Neural progenitor cell (in vitro differentiated cells): ENCODE data around the gene ALK. TPM values are rescaled to one million over a fixed set of nuclear protein-coding genes. Genes with fewer than 3 reads are reported as not detected.

ENCODE experiments used
- DNase-seq: peaks from one replicate; pipeline ENCODE4 v3.0.0-alpha.2; 2016; ENCODE audit warnings: low spot score
- H2AFZ ChIP-seq: fragments of 200-600 bp; sonication (generic); replicated peaks from 2 replicates; pipeline ENCODE4 v1.6.1; 2016; ENCODE audit warnings: antibody characterized with exemption
- H3F3A ChIP-seq: fragments of 200-600 bp; sonication (generic); 2 replicates; pipeline ENCODE4 v1.6.1; 2016; ENCODE audit warnings: antibody characterized with exemption, low read depth
- H3K27ac ChIP-seq: fragments of 200-600 bp; sonication (generic); 2 replicates; pipeline ENCODE4 v1.5.1; 2016; ENCODE audit warnings: mild to moderate bottlenecking
- H3K27me3 ChIP-seq: fragments of 200-600 bp; sonication (generic); 2 replicates; pipeline ENCODE4 v1.6.1; 2016; ENCODE audit warnings: mild to moderate bottlenecking, moderate library complexity
- H3K36me3 ChIP-seq: fragments of 200-600 bp; sonication (generic); 2 replicates; pipeline ENCODE4 v1.5.1; 2016
- H3K4me1 ChIP-seq: fragments of 200-600 bp; sonication (generic); 2 replicates; pipeline ENCODE4 v1.6.1; 2016; ENCODE audit warnings: mixed run types
- H3K4me2 ChIP-seq: fragments of 200-600 bp; sonication (generic); 2 replicates; pipeline ENCODE4 v1.6.1; 2016
- H3K4me3 ChIP-seq: fragments of 200-600 bp; sonication (generic); 2 replicates; pipeline ENCODE4 v1.5.1; 2016
- H3K79me2 ChIP-seq: fragments of 200-600 bp; sonication (generic); 2 replicates; pipeline ENCODE4 v1.6.1; 2016; ENCODE audit warnings: low read depth
- H3K9ac ChIP-seq: fragments of 200-600 bp; sonication (generic); 2 replicates; pipeline ENCODE4 v1.6.1; 2016
- H3K9me3 ChIP-seq: fragments of 200-600 bp; sonication (generic); 2 replicates; pipeline ENCODE4 v1.5.1; 2016; ENCODE audit warnings: low read depth
- H4K20me1 ChIP-seq: fragments of 200-600 bp; sonication (generic); 2 replicates; pipeline ENCODE4 v1.6.1; 2016; ENCODE audit warnings: low read depth
- H3K27ac Mint-ChIP-seq: 3 replicates; pipeline ENCODE4 v1.8.0; 2021; ENCODE audit warnings: mixed read lengths
- H3K27me3 Mint-ChIP-seq: 2 replicates; pipeline ENCODE4 v1.8.0; 2022; ENCODE audit warnings: low read depth, mild to moderate bottlenecking, inconsistent platforms, moderate library complexity, mixed read lengths; ENCODE audit not compliant: insufficient read depth
- H3K36me3 Mint-ChIP-seq: 3 replicates; pipeline ENCODE4 v1.8.0; 2021; ENCODE audit warnings: mixed read lengths
- H3K4me1 Mint-ChIP-seq: 3 replicates; pipeline ENCODE4 v1.8.0; 2021; ENCODE audit warnings: mixed read lengths
- H3K4me3 Mint-ChIP-seq: 3 replicates; pipeline ENCODE4 v1.8.0; 2021; ENCODE audit warnings: mild to moderate bottlenecking, moderate library complexity, mixed read lengths
- H3K9me3 Mint-ChIP-seq: 3 replicates; pipeline ENCODE4 v1.8.0; 2020; ENCODE audit warnings: mixed read lengths
- EZH2 ChIP-seq: fragments of 200-600 bp; sonication (generic); IDR thresholded peaks from 2 replicates; pipeline ENCODE4 v1.6.1; 2017; ENCODE audit warnings: antibody characterized with exemption, mild to moderate bottlenecking, moderate library complexity
- EZH2phosphoT487 ChIP-seq: fragments of 200-600 bp; sonication (generic); IDR thresholded peaks from 2 replicates; pipeline ENCODE4 v1.6.1; 2017; ENCODE audit warnings: antibody characterized with exemption
- total RNA-seq: library from RNA; depleted of rRNA; stranded (reverse); fragments of >200 nt; gene quantifications from 2 replicates; pipeline ENCODE4 v1.2.3, GENCODE V29; 2015; ENCODE audit warnings: low replicate concordance
- TF ChIP-seq, protein P1 (sequence below): fragments of 200-600 bp; sonication (generic); IDR thresholded peaks from 2 replicates; pipeline ENCODE4 v1.5.1; 2017; ENCODE audit warnings: antibody characterized with exemption, mild to moderate bottlenecking

ALK gene
- total RNA-seq, 1 donor from 2014 or later = not detected

DNA sequence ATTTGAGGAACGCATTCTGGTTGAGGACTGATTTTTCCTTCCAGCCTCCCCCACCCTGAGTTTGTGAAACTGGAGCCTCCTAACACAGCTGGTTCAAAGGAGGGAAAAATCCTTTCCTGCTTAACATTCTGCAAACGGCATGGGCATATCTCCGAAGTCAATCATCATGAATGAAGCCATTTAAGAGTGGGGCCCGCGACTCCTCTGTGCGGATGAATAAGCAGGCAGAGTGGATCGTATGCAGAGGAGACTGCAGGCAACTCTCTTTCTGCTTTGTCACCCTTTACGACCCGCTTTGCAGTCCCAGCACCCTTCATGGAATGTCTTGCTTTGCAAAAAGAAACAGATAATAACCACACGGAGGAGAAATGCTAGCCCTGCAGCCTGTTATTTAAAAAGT is 500.9 kb downstream of the ALK start:
- TF ChIP-seq, protein P1, sequence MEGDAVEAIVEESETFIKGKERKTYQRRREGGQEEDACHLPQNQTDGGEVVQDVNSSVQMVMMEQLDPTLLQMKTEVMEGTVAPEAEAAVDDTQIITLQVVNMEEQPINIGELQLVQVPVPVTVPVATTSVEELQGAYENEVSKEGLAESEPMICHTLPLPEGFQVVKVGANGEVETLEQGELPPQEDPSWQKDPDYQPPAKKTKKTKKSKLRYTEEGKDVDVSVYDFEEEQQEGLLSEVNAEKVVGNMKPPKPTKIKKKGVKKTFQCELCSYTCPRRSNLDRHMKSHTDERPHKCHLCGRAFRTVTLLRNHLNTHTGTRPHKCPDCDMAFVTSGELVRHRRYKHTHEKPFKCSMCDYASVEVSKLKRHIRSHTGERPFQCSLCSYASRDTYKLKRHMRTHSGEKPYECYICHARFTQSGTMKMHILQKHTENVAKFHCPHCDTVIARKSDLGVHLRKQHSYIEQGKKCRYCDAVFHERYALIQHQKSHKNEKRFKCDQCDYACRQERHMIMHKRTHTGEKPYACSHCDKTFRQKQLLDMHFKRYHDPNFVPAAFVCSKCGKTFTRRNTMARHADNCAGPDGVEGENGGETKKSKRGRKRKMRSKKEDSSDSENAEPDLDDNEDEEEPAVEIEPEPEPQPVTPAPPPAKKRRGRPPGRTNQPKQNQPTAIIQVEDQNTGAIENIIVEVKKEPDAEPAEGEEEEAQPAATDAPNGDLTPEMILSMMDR = no peak
- TF ChIP-seq EZH2 (no peak), EZH2phosphoT487 (no peak)
- no peak overlapping the region for H3K27ac Mint-ChIP-seq
- H3K4me3 Mint-ChIP-seq = no peak overlapping the region

DNA sequence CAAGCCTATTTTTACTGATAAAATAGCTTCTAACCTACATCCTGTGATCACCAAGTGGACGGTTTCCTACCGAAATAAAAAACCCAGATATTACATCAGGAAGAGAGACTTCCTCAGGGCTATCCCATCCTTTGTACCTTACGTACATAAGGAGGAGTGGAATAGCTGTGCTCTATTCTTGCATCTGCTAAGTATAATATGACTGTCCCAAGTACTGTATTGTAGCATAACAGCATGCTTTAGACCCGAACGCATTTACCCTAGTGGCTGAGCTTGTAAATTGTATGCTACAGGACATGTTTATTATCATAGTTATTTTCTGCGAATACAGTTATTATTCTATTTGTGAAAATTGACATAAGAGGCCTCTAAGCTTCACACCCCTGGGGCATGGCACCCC is 503.8 kb downstream of the ALK start:
- Histone ChIP-seq H3K79me2 (no peaks in the 10 kb centered on the region), H3K4me2 (no peak overlapping the region), H3K36me3 (no peaks in the 10 kb centered on the region), H3F3A (no peaks in the 10 kb centered on the region), H3K27me3 (no peaks in the 10 kb centered on the region), H3K4me3 (no peak overlapping the region), H3K9me3 (no peaks in the 10 kb centered on the region), H3K9ac (no peak overlapping the region), H2AFZ (no peak overlapping the region), H3K27ac (no peak overlapping the region), H3K4me1 (peaks cover 8% of the 10 kb centered on the region), H4K20me1 (no peaks in the 10 kb centered on the region)
- Mint-ChIP-seq H3K27ac (no peak overlapping the region), H3K4me1 (peaks cover 18% of the 10 kb centered on the region), H3K27me3 (peaks cover 5% of the 10 kb centered on the region), H3K36me3 (no peaks in the 10 kb centered on the region), H3K9me3 (no peaks in the 10 kb centered on the region), H3K4me3 (no peak overlapping the region)
- TF ChIP-seq, protein P1 = no peak
- no peak for DNase-seq

More for the DNA sequence above, 500.9 kb downstream of the ALK start:
- peaks cover 5% of the 10 kb centered on the region for H3K27me3 Mint-ChIP-seq
- H3K4me1 ChIP-seq = peaks cover 12% of the 10 kb centered on the region
- DNase-seq = no peak
- no peak overlapping the region for H3K4me2 ChIP-seq
- no peak overlapping the region for H3K9ac ChIP-seq
- no peaks in the 10 kb centered on the region for H3K27me3 ChIP-seq
- H3F3A ChIP-seq = no peaks in the 10 kb centered on the region
- peak overlapping the region; percentile 5 for H2AFZ ChIP-seq
- H3K4me3 ChIP-seq = no peak overlapping the region
- no peaks in the 10 kb centered on the region for H3K79me2 ChIP-seq
- H3K36me3 ChIP-seq = no peaks in the 10 kb centered on the region
- H3K9me3 Mint-ChIP-seq = no peaks in the 10 kb centered on the region
- H3K4me1 Mint-ChIP-seq = peaks cover 31% of the 10 kb centered on the region
- H3K27ac ChIP-seq = no peak overlapping the region
- no peaks in the 10 kb centered on the region for H4K20me1 ChIP-seq
- H3K9me3 ChIP-seq = no peaks in the 10 kb centered on the region
- H3K36me3 Mint-ChIP-seq = no peaks in the 10 kb centered on the region

DNA sequence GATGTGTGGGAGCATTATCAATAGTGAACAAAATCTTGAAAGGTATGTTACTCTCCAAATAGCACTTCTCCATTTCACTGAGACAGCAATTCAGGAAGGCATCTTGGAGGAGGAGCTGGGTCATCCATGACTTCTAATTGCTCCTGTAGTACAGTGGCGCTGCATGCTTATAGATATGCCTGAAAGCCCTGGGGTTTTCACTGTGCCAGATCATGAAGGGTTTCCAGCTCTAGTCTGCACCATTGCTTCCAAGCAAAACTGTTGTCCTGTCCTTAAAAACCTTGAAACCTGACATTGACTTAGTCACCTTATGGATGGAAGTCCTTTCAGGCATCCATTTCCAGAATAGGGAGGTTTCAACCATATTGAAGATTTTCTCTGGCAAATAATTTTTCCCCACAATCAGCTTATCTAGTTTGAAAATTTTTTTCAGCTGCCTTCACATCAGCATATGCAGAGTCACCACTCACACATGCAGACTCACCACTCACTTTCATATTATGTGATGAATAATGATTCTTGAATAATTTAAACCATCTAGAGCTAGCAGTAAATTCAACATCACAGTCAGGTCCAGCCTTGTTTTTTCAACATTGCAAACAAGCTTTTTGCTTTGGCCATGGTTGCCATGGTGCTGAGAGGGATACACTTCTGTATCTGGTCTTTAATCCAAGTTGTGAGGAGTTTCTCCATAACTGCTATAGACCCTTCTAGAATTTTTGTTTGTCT is 509.0 kb downstream of the ALK start:
- H3K4me2 ChIP-seq = no peak overlapping the region
- H3K27ac ChIP-seq = no peak overlapping the region
- no peaks in the 10 kb centered on the region for H3K9me3 ChIP-seq
- no peaks in the 10 kb centered on the region for H3K36me3 ChIP-seq
- H3K27ac Mint-ChIP-seq = no peak overlapping the region
- H3K27me3 ChIP-seq = no peaks in the 10 kb centered on the region
- TF ChIP-seq EZH2 (no peak), EZH2phosphoT487 (no peak)
- no peak overlapping the region for H3K4me3 Mint-ChIP-seq
- peaks cover 8% of the 10 kb centered on the region for H3K4me1 ChIP-seq
- H2AFZ ChIP-seq = no peak overlapping the region
- no peaks in the 10 kb centered on the region for H4K20me1 ChIP-seq
- H3K36me3 Mint-ChIP-seq = peaks cover 2% of the 10 kb centered on the region
- no peaks in the 10 kb centered on the region for H3K79me2 ChIP-seq
- H3K9ac ChIP-seq = no peak overlapping the region
- H3K4me3 ChIP-seq = no peak overlapping the region
- DNase-seq = no peak
- H3K27me3 Mint-ChIP-seq = peaks cover 8% of the 10 kb centered on the region
- peaks cover 2% of the 10 kb centered on the region for H3K9me3 Mint-ChIP-seq
- no peaks in the 10 kb centered on the region for H3K4me1 Mint-ChIP-seq
- no peaks in the 10 kb centered on the region for H3F3A ChIP-seq

DNA sequence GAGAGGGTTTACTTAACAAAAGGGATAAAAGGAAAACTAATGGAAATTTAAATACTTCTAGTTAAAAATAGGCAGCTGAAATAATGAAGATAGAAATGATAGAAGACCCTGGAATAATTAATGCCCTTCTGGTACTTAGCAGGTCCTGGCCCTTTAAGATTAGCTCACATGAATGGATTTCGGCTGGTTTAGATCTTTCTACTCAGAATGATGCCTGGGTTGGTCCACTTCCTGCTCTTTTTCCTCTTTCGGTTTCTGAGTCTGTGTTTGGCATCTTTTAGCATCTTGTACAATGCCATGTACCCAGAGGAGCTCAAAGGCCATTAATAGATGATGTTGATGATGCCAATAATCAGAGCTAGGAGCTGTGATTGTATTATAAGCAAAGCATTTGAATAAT is 515.7 kb downstream of the ALK start:
- Mint-ChIP-seq H3K4me3 (no peak overlapping the region), H3K36me3 (peaks cover 2% of the 10 kb centered on the region)
- no peaks in the 10 kb centered on the region for H3F3A ChIP-seq

More for the DNA sequence above, 515.7 kb downstream of the ALK start:
- H2AFZ ChIP-seq = no peak overlapping the region
- H4K20me1 ChIP-seq = no peaks in the 10 kb centered on the region
- no peak for DNase-seq
- no peak overlapping the region for H3K27ac ChIP-seq
- H3K4me3 ChIP-seq = no peak overlapping the region
- H3K27ac Mint-ChIP-seq = no peak overlapping the region
- no peak for TF ChIP-seq EZH2phosphoT487
- TF ChIP-seq EZH2 = no peak
- TF ChIP-seq, protein P1 = no peak
- H3K9me3 Mint-ChIP-seq = peaks cover 2% of the 10 kb centered on the region
- H3K36me3 ChIP-seq = no peaks in the 10 kb centered on the region
- no peaks in the 10 kb centered on the region for H3K27me3 ChIP-seq
- H3K4me1 ChIP-seq = peaks cover 8% of the 10 kb centered on the region
- no peaks in the 10 kb centered on the region for H3K79me2 ChIP-seq
- no peak overlapping the region for H3K9ac ChIP-seq
- peaks cover 24% of the 10 kb centered on the region for H3K4me1 Mint-ChIP-seq
- H3K9me3 ChIP-seq = no peaks in the 10 kb centered on the region
- no peak overlapping the region for H3K4me2 ChIP-seq
- peaks cover 8% of the 10 kb centered on the region for H3K27me3 Mint-ChIP-seq
